Stimulated activated CD8-positive, alpha-beta memory T cell treated with anti-CD3 and anti-CD28 coated beads, Interleukin-2, amount 100 ng/mL, for 48 hours (primary cell): Measurements from ENCODE around the gene AKT3.

Experiments used
- DNase-seq, 2 donors: peaks; one replicate each; pipeline ENCODE4 v3.0.0-alpha.2; 2020; ENCODE audit warnings: low read depth in 2 of 2

Gene AKT3

GRCh38 chr1:243731301-243731891 is 118.6 kb downstream of the AKT3 start:
- DNase-seq = no peak

- DNase-seq = no peak
Observed at GRCh38 chr1:243730487-243731150, 119.4 kb downstream of the AKT3 start.

- DNase-seq = no peak
Observed at GRCh38 chr1:243729956-243730355, 120.1 kb downstream of the AKT3 start.

GRCh38 chr1:243727503-243728203 is 122.4 kb downstream of the AKT3 start:
- no peak for DNase-seq

- no peak for DNase-seq
Observed at GRCh38 chr1:243726806-243727502, 123.1 kb downstream of the AKT3 start.

- DNase-seq = no peak
Observed at GRCh38 chr1:243725846-243726245, 124.2 kb downstream of the AKT3 start.

GRCh38 chr1:243725075-243725474 is 125.0 kb downstream of the AKT3 start:
- DNase-seq = no peak

GRCh38 chr1:243723458-243724043 is 126.5 kb downstream of the AKT3 start:
- no peak for DNase-seq

GRCh38 chr1:243723050-243723449 is 127.0 kb downstream of the AKT3 start:
- no peak for DNase-seq

- DNase-seq = no peak
Observed at GRCh38 chr1:243719476-243719875, 130.6 kb downstream of the AKT3 start.

GRCh38 chr1:243718893-243719292 is 131.2 kb downstream of the AKT3 start:
- DNase-seq = no peak

GRCh38 chr1:243718022-243718421 is 132.0 kb downstream of the AKT3 start:
- DNase-seq = no peak

GRCh38 chr1:243716906-243717305 is 133.1 kb downstream of the AKT3 start:
- no peak for DNase-seq

GRCh38 chr1:243715285-243715684 is 134.8 kb downstream of the AKT3 start:
- no peak for DNase-seq

GRCh38 chr1:243713470-243714186 is 136.4 kb downstream of the AKT3 start:
- no peak for DNase-seq

- DNase-seq = no peak
Observed at GRCh38 chr1:243712941-243713340, 137.1 kb downstream of the AKT3 start.

- no peak for DNase-seq
Observed at GRCh38 chr1:243712242-243712641, 137.8 kb downstream of the AKT3 start.

GRCh38 chr1:243710467-243710866 is 139.6 kb downstream of the AKT3 start:
- DNase-seq = no peak

GRCh38 chr1:243708210-243708609 is 141.8 kb downstream of the AKT3 start:
- no peak for DNase-seq

GRCh38 chr1:243706563-243706962 is 143.5 kb downstream of the AKT3 start:
- no peak for DNase-seq

- no peak for DNase-seq
Observed at GRCh38 chr1:243705585-243705984, 144.5 kb downstream of the AKT3 start.
